NCI-H2171 treated with DMSO at 0.1 percent for 48 hours (cell line): Measurements from ENCODE around the gene DYSF.
A peak's percentile ranks its signal among the peaks of the same experiment; 100 is the strongest.

Source experiments
- DNase-seq: peaks from one replicate; lab custom pipeline; 2025; lab: John Stamatoyannopoulos, UW

The DYSF gene

GRCh38 chr2:71502941-71503738 is 49.8 kb downstream of the DYSF start:
- no peak for DNase-seq

- DNase-seq, result no peak
Measured at GRCh38 chr2:71503837-71504236, 50.5 kb downstream of the DYSF start.

GRCh38 chr2:71504611-71505010 is 51.2 kb downstream of the DYSF start:
- no peak for DNase-seq

DNA sequence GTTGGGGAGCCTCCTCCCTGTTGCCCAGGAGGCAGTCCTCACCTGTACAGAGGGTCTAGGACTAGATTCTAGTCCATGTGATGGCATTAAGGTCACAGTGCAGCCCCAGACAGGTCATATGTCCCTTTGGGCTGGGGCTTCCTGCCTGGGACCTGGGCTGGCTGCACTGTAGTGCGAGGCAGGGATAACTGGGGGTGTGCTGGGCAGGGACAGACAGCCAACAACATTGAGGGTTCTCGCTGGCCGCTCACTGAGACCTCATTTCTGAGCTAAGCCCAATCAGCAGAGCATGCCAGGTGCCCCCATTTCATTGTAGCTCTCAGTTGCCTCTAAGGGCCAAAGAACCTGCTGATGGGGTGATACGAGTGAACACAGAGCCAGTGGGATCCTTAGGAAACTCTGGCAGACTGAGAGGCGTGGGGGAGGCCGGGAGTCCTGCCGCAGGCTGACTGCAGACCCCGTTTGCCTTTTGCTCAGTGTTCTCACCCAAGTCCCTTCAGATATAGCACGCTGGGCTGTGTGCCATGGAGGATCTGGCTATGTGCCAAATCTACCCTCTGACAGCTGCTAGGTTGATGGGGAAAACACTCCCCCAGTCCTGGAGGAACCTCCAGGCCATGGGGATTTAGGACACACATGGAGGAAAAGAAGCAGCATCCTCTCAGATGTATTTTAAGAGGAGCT is 51.9 kb downstream of the DYSF start:
- peak; percentile 87 for DNase-seq

DNA sequence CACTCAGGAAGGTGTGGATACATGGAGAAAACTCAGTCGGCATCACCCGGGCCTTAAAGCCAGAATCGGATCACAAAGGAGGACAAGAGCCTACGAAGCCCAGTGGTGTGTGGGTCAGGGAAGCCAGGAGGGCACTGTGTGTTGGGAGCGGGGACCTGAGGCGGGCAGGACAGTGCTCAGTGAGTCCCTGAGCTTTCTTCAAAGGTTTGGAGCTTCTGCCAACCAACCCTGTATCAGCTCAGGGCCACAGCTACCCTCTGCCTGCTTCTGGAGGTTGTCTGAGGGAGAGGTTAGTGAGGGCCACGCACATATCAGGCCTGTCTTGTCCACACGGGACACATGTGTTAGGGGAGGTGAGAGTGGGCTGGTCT is 52.4 kb downstream of the DYSF start:
- no peak for DNase-seq

DNA sequence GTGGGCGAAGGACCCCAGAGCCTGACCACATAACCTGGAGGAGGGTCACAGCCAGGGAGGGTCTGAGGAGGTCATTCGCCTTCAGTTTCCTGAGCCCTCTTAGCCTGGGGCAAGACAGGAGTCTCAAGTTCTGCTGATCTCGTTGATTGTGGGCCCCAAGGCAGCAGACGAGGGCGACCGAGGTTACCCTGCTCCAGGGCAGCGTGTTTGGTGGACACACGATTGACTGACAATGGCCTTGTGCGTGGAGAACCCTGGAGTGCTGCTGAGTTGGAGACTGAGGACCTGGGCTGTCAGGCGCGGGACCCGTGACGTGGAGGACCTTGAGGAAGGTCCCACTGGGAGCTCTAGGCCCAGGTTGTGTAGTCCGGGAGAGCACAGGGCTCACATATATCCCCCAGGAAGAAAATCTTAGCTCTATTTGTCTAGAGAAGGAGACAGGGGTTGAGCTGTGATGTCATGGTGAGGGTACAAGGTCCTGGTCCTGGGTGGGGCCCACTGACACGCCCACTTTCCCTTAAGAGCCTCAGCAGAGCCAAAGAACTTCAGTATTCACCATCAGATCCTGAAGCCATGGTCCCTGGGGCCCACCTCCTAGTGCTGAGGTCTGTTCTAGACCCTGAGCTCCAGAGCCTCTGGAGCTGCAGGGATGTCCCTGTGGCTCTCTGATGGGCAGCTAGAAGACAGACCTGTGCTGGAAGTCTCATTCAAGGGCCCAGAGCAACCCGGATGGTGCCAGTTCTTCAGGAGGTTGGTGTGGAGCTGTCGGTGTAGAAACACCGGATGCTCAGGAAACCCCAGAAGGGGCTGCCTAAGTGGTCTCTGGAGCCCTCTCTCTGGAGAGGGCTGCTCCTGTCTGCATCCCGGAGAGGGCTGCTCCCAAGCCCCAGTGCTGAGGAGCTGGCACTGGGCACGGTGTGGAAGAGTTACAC is 53.1 kb downstream of the DYSF start:
- DNase-seq, result no peak

DNA sequence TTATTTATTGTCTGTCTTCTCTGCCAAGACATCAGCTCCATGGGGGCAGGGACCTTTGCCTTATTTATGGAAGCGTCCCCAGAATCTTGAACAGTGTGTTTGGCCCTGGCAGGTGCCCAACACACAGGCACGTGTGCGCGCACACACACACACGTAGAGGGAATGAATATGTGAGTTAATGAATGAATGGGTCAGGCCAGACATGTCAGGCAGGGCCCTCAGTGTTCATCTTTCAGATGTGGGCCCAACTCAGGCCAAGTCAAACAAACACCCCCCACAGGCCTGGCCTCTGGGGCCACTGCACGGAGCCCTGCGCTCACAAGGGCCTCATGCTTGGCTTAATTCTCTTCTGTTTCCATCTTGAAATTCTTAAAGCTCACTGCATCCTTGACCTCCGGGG is 54.1 kb downstream of the DYSF start:
- no peak for DNase-seq

DNA sequence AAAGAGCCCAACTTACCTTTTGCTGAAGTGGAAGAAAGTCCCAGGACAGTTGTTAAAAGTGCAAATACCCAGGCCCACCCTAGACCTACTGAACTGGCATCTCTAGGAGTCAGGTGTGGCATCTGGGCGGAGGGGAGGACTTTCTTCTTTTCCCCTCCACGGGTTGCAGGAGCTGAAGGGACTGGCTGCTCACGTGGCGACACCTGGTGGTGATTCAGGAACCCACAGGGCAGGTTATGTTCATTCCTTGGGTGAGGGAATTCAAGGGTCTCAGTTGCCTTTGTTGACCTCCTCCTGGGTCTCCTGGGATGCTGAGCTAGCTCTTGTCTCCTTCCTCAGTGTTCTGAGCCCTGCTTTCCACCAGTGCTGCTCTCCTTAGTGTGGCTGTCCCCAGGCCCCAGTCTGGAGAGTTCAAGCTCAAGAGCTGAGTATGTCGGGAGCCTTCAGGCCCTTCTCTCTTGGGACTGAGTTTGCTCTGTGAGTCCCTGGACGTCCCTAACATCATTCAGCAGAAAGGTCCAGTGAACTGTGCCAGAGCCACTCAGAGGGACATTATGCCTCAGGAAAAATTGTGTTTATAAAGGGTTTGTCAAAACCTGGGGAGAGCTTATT is 56.9 kb downstream of the DYSF start:
- DNase-seq, result peak; percentile 61

DNA sequence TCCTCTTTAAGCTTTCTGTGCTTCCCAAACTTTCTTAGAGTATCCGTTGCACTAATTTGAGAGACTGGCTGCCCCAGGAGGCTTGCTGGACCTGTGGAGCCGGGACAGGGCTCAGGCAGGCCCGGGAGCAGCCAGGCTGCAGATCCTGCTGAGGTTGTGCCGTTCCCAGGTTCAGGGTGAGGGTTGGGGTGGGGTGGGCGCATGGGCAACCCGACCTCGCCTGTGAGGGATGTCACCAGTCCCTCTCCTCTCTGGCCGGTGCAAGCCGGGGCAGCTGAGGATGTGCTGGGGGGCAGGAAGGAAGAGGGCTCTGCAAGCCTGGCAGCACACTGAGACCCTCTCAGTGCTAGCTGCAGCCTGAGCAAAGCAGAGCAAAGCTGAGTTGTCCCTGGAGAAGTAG is 57.6 kb downstream of the DYSF start:
- DNase-seq, result no peak

DNA sequence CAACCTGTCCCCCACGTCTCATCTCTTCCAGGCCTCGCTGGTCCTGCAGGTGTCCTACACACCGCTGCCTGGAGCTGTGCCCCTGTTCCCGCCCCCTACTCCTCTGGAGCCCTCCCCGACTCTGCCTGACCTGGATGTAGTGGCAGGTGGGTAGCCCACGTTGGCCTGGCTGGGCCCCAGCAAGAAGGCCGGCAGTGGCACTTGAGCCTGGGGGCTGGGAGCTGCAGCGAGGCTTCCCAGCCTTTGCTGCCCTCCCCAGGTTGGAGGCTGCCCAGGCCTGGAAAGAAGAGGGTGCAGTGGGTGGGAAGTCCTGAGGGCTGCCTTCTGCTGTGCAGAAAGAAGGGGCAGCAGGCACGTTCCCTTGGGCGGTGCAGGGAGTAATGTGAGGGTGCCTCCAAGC is 58.4 kb downstream of the DYSF start:
- DNase-seq, result no peak

- no peak for DNase-seq
Measured at GRCh38 chr2:71512386-71512785, 59.0 kb downstream of the DYSF start.

DNA sequence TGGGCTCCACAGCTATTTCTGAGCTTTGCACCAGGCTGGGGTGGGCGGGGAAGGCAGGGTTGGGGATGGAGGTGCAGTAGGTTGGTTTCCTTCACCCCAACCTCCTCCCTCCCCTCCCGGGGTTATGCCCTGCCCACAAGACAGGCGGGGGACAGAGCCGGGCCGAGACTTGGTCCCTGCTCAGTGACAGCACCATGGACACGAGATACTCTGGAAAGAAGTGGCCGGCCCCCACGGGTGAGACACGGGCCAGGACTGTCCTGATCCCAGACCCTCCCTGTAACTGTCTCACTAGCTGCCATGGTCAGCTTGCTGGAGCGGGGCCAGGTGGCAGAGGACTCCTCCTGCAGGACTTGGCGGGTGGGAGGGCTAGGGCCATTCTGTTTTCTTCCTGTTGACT is 59.7 kb downstream of the DYSF start:
- DNase-seq, result no peak

DNA sequence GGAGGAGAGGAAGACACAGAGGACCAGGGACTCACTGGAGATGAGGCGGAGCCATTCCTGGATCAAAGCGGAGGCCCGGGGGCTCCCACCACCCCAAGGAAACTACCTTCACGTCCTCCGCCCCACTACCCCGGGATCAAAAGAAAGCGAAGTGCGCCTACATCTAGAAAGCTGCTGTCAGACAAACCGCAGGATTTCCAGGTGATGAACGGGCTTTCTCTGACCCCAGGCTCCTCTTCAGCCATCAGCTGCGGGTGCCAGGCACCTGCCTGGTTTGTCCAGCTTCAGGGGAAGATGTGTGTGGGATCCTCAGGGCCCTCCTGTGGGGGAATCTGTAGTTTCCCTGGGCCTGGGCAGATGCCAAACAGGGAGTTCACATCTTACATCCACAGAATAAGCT is 60.4 kb downstream of the DYSF start:
- DNase-seq, result no peak

DNA sequence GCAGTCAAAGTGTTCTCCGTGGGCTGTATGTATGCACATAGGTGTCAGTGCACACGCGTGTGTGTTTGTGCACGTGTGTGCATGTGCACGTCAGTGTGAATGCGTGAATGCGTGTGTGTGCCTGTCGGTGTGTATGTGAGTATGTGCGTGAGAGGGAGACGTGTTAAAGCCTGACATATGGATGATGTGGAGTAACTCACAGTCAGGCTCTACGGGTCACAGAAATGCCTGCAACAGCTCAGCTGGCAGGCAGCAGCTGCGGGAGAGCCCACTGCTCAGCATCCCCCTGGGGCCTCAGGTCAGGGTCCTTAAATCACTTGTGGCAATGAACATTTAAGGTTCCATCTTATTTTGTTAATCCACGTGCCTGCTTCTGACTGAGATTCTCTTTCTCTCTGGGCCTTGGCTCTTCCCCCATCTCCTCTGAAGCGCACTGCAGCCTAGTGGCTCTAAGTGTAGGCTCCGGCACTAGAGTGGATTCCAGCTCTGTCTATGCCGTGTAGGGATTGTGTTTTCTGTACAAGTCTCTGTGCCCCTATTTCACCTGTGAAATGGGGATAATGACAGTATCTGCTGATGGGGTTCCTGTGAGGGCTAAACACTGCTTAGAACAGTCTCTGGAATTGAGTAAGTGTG is 63.0 kb downstream of the DYSF start:
- DNase-seq, result no peak

- DNase-seq, result no peak
Measured at GRCh38 chr2:71517851-71518250, 64.5 kb downstream of the DYSF start.

DNA sequence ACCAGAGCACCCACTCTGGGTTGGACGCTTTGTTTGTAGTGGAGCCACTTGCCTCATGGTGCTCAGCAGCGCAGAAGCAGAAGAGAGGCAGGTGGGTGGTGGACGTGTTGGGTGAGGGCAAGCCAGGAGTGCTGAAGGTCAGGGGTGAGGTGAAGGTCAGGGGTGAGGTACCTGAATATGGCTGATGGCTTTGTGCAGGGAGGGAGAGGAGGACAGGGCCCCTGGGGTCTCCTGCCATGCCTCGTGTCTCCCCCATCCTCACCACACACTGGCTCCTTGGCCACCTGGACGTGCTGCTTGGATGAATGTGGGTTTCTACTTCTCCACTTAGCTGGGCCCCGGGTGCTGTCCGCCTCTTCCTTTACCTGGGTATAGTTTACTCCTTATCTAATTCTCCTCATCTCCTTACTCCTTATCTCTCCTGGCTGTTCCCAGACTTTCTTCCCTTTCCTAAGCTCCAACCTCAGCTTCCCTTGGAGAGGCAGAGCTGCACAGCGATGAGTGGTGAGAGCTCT is 68.1 kb downstream of the DYSF start:
- no peak for DNase-seq

- no peak for DNase-seq
Measured at GRCh38 chr2:71524476-71524875, 71.1 kb downstream of the DYSF start.

- DNase-seq, result no peak
Measured at GRCh38 chr2:71526141-71526540, 72.8 kb downstream of the DYSF start.

DNA sequence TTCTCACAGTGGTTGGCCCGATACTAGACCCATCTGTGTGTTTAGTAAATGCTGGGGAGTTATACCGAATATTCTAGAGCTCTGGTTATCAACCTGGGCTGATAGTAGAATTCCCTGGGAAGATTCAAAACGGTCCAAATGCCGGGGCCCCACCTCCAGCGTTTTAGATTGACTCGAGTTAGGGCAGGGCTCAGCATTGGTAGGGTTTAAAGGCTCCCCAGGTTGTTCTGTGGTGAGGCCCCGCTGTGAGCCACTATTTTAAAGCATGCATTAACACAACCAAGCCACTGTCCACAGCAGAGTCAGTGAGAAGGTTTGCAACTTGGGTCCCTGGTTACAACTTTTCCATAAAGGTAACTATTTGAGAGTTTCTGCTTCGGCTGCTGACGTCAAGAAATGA is 73.6 kb downstream of the DYSF start:
- DNase-seq, result no peak

DNA sequence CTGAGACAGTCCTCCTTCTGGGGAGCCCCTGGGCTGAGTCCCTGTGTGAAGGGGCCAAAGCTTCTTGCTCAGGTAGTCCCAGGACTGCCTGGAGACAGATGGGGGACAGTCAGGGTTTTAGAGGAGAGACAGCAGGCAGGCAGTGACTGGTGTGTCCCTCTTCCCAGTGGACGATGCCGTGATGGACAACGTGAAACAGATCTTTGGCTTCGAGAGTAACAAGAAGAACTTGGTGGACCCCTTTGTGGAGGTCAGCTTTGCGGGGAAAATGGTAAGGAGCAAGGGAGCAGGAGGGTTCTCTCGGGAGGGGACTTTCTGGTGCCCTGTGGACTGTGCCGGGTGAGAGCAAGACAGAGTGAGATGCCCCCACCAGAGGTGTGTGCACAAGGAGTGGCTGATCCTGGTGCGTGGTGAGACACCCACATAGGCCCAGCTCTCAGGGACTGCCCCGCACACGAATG is 74.8 kb downstream of the DYSF start:
- DNase-seq, result no peak

DNA sequence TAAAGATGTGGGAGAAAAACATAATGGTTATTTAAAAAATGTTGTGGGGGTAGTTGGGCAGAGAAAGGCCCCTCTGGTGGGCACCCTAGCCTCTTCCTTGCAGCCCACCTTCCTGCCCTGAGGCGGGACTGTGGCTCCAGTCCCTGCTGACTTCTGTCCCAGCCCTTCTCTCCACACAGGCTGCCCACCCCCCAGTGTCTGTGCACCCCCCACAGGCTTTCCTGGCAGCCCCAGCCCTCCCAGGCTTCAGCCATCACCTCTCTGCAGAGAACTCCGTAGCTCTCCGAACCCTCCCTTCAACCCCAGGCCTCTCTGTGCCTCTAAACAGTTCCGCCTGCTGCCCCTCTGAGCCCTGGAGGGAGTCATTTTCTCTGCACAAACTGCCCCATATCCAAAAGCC is 75.4 kb downstream of the DYSF start:
- no peak for DNase-seq
